Panc1 (cell line): ENCODE measurements around the gene CATSPERE. TPM values are rescaled to one million over a fixed set of nuclear protein-coding genes. Genes with fewer than 3 reads are reported as not detected.

ENCODE experiments used
- ATAC-seq: fragments of 200-7000 bp; cut with Tn5 transposase; 2 replicates; pipeline ENCODE4 v1.9.1; 2020; ENCODE audit warnings: mild to moderate bottlenecking, moderate library complexity
- BruUV-seq: library from RNA; stranded (reverse); fragments of 400-500 nt; replicated peaks from 2 replicates; lab custom pipeline; 2021; lab: Mats Ljungman, UMichigan
- CTCF ChIA-PET: fragments of 300-600 bp; sonication (Branson Sonifier 250); formaldehyde crosslinking; loops from one replicate; lab custom pipeline; 2022; ENCODE audit warnings: antibody characterized with exemption; lab: Charles Lee
- POLR2A ChIA-PET: fragments of 300-600 bp; sonication (Branson Sonifier 250); formaldehyde crosslinking; loops from one replicate; lab custom pipeline; 2022; ENCODE audit warnings: antibody characterized with exemption; lab: Charles Lee
- DNase-seq: peaks from one replicate; pipeline ENCODE4 v3.0.0-alpha.2; 2010; ENCODE audit warnings: low read depth, low spot score
- H3K27ac ChIP-seq: 2 replicates; pipeline ENCODE4 v1.5.1; 2011; ENCODE audit warnings: mild to moderate bottlenecking, low read length, inconsistent platforms
- H3K27me3 ChIP-seq: fragments of 200-500 bp; sonication (Bioruptor generic); 2 replicates; pipeline ENCODE4 v1.6.0; 2014; ENCODE audit warnings: low read length, inconsistent platforms; ENCODE audit not compliant: control insufficient read depth, insufficient read depth
- H3K36me3 ChIP-seq: fragments of 200-500 bp; sonication (Bioruptor generic); 2 replicates; pipeline ENCODE4 v1.5.1; 2014; ENCODE audit warnings: inconsistent platforms, mild to moderate bottlenecking, low read length, moderate library complexity; ENCODE audit not compliant: control insufficient read depth, insufficient read depth
- H3K4me1 ChIP-seq: 2 replicates; pipeline ENCODE4 v1.5.1; 2011; ENCODE audit warnings: inconsistent platforms, mild to moderate bottlenecking, low read length, moderate library complexity; ENCODE audit not compliant: control insufficient read depth, insufficient read depth
- H3K4me3 ChIP-seq, 2 experiments: 2 replicates each; pipeline ENCODE4 v1.5.1; 2011 to 2012; ENCODE audit warnings: low read depth in 2 of 2, low read length in 2 of 2, mild to moderate bottlenecking in 2 of 2, inconsistent platforms in 1 of 2, moderate library complexity in 1 of 2
- H3K9me3 ChIP-seq: fragments of 200-500 bp; sonication (Bioruptor generic); 2 replicates; pipeline ENCODE4 v1.5.1; 2014; ENCODE audit warnings: low read depth, mild to moderate bottlenecking, inconsistent platforms, low read length, moderate library complexity; ENCODE audit not compliant: control insufficient read depth, insufficient read depth
- CTCF ChIP-seq: fragments of 450-650 bp; IDR thresholded peaks from 2 replicates; pipeline ENCODE4 v1.5.1; 2017; ENCODE audit warnings: mild to moderate bottlenecking
- POLR2AphosphoS5 ChIP-seq: IDR thresholded peaks from 2 replicates; pipeline ENCODE4 v1.6.1; 2012; ENCODE audit warnings: mild to moderate bottlenecking, low read depth, low read length, moderate library complexity
- REST ChIP-seq, 2 experiments: IDR thresholded peaks; 2 replicates each; pipeline ENCODE4 v1.6.1; 2011 to 2012; ENCODE audit warnings: low read depth in 2 of 2, control low read depth in 1 of 2, low read length in 1 of 2, mild to moderate bottlenecking in 1 of 2, moderate library complexity in 1 of 2; ENCODE audit not compliant: insufficient read depth in 1 of 2
- SIN3A ChIP-seq: IDR thresholded peaks from 2 replicates; pipeline ENCODE4 v1.6.1; 2012; ENCODE audit warnings: low read depth, mild to moderate bottlenecking, low read length, moderate library complexity, borderline replicate concordance; ENCODE audit not compliant: insufficient read depth
- TCF7L2 ChIP-seq: IDR thresholded peaks from 2 replicates; pipeline ENCODE4 v1.6.1; 2011; ENCODE audit warnings: mild to moderate bottlenecking, low read depth, low read length, inconsistent platforms
- in situ Hi-C: cut with HindIII; loops from 2 replicates; pipeline ENCODE4 v1.10.0; 2016; ENCODE audit warnings: low sequenced_read_pairs, low pct_unique_long_range_greater_than_20kb
- intact Hi-C: fragments of 100-400 bp; cut with micrococcal nuclease; formaldehyde crosslinking; loops from one replicate; pipeline ENCODE4 v1.10.0; 2022; ENCODE audit not compliant: unreplicated experiment
- total RNA-seq: library from RNA; stranded (reverse); gene quantifications from one replicate; pipeline ENCODE4 v1.2.1, GENCODE V29; 2021; ENCODE audit not compliant: unreplicated experiment

Gene CATSPERE
- total RNA-seq, 1 experiment from 2014 or later: 0.31 TPM

- no TSS peak for BruUV-seq
- Histone ChIP-seq H3K36me3 (no peaks in the 10 kb centered on the region; the same call in 1 of the 2 replicates), H3K9me3 (no peaks in the 10 kb centered on the region), H3K27me3 (no peaks in the 10 kb centered on the region), H3K4me1 (peaks cover 28% of the 10 kb centered on the region), H3K27ac (peak within 1 kb of the TSS; percentile 94), H3K4me3 (peak within 1 kb of the TSS; percentile 91 to 95)
- TF ChIP-seq POLR2AphosphoS5 (peak; percentile 89), CTCF (peak; percentile 85), TCF7L2 (no peak), REST (IDR thresholded peaks at IDR 0.05; ENCODE audit: insufficient read depth in 1 of 2, low read depth in 2 of 2, low read length in 1 of 2) (0 out of 4 replicates have a peak, but pooled peaks of 1 of the 2 experiments have one; percentile 15), SIN3A (peak; percentile 82; the same call in 1 of the 2 replicates)
- in situ Hi-C loops: no loop called here
- intact Hi-C loops: no loop called here
- ATAC-seq (peak; percentile 97), DNase-seq (peak; percentile 96)
- ChIA-PET CTCF (no interaction called here), POLR2A (interaction anchor here (0.6 kb wide), 1 partner anchor 9 kb away, joined by 3 read pairs; no protein-coding TSS in a partner anchor)
Measured at GRCh38 chr1:244652623-244653438, 191.8 kb downstream of the CATSPERE start, which contains the start of gene DESI2. TSS of gene DESI2 (plus strand) at chr1:244653126. CDS start at chr1:244653314, 188 bp downstream.

GRCh38 chr1:244653439-244654107 lies 192.5 kb downstream of the CATSPERE start:
- POLR2A ChIA-PET: interaction anchor here (0.5 to 0.7 kb wide), 2 partner anchors 124 to 348 kb away, joined by 3 read pairs; no protein-coding TSS in a partner anchor
- no peak for ATAC-seq
- Histone ChIP-seq H3K36me3 (no peaks in the 10 kb centered on the region; the same call in 1 of the 2 replicates), H3K9me3 (no peaks in the 10 kb centered on the region), H3K4me3 (peak overlapping the region; percentile 91 to 95), H3K4me1 (peaks cover 28% of the 10 kb centered on the region), H3K27me3 (no peaks in the 10 kb centered on the region), H3K27ac (peak overlapping the region; percentile 93)
- BruUV-seq: no TSS peak
- CTCF ChIA-PET: no interaction called here
- intact Hi-C loops: no loop called here
- no peak for TF ChIP-seq POLR2AphosphoS5
- TF ChIP-seq CTCF: peak; percentile 24
- no peak for TF ChIP-seq TCF7L2
- 0 out of 2 replicates have a peak, but pooled peaks have one; percentile 2 for TF ChIP-seq SIN3A
- no peak for DNase-seq
- in situ Hi-C loops: no loop called here
